GM18858 (cell line): ENCODE data around the gene PIGK.

Source experiments
- ATAC-seq: cut with Tn5 transposase; IDR thresholded peaks from one replicate; pipeline ENCODE4 v1.9.1; 2021; ENCODE audit not compliant: unreplicated experiment

PIGK gene

GRCh38 chr1:77039739-77040138 is 179.5 kb downstream of the PIGK start:
- ATAC-seq, result no peak

GRCh38 chr1:77039111-77039510 is 180.1 kb downstream of the PIGK start:
- ATAC-seq, result no peak
